ENCODE data around the gene TBCD.
"Not testable (repeated sequence)": the region's sequence is repeated elsewhere in the genome, so short reads cannot be mapped to it uniquely, and the experiment has no call there.

TBCD gene

DNA sequence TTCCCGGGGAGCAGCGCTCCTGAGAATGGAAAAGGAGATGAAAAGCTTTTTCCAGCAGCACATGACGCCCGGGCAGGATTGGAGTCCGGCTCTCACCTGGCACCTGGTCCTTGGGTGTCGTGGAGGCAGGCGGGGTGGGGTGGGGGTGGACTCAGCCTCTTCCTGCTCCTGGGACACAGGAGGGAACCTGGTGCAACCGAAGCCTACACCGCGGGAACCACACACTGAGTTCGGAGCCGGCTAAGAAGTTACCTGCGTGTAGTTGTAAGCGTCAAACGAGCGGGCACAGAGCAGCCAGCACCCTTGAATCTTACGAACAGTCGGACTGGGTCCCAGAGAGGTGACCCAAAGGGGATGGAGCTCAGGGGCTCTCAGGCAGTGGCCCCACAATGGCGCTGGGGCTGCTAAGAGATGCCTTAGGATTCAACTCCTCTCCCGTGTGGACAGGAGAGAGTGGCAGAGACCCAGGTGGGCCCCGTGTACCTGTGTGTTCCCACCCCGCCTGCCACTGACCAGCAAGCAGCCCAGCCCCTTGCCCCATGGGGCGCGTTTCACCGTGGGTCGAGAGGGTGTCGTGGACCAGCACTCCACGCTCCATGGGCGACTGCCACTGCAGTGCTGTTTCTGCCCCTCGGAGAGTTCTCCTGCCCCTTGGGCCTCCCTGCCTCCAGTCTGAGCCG, 221.7 kb downstream of the TBCD start:
- no peak for DNase-seq (ENCODE audit: low spot score)

GRCh38 chr17:82974136-82974952, 222.5 kb downstream of the TBCD start:
- no peak for DNase-seq (ENCODE audit: low spot score)

DNA sequence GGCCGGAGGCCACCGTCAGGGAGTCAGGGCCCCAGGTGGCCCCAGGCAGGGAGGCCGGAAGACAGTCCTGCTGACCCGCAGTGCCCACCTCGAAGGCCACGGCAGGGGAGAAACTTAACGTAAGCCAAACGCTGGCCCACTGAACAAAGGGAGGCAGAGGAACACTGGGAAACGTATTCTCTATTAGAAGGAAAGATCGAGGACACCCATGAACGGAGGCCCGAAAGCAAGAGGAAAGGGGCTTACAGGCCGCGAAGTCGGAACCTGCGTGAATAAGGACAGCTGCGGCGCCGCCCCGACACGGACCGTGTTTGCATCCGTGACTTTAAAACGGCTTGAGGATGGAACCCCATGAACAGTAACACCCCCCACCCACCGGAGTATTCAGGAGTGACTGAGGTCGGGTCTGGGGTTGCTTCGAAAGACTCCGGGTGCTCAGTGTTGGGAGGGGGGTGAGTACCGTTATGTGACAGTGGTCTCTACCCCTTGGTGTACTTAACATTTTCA, 225.2 kb downstream of the TBCD start:
- DNase-seq (ENCODE audit: low spot score) = no peak

- DNase-seq (ENCODE audit: low spot score) = no peak
Observed at GRCh38 chr17:82977606-82978005, 225.7 kb downstream of the TBCD start.

GRCh38 chr17:82978765-82979349, 227.0 kb downstream of the TBCD start:
- DNase-seq (ENCODE audit: low spot score) = no peak

- no peak for DNase-seq (ENCODE audit: low spot score)
Observed at GRCh38 chr17:82979718-82980117, 227.9 kb downstream of the TBCD start.

- no peak for DNase-seq (ENCODE audit: low spot score)
Observed at GRCh38 chr17:82980632-82981031, 228.8 kb downstream of the TBCD start.

GRCh38 chr17:82981141-82981730, 229.4 kb downstream of the TBCD start:
- DNase-seq (ENCODE audit: low spot score) = no peak

DNA sequence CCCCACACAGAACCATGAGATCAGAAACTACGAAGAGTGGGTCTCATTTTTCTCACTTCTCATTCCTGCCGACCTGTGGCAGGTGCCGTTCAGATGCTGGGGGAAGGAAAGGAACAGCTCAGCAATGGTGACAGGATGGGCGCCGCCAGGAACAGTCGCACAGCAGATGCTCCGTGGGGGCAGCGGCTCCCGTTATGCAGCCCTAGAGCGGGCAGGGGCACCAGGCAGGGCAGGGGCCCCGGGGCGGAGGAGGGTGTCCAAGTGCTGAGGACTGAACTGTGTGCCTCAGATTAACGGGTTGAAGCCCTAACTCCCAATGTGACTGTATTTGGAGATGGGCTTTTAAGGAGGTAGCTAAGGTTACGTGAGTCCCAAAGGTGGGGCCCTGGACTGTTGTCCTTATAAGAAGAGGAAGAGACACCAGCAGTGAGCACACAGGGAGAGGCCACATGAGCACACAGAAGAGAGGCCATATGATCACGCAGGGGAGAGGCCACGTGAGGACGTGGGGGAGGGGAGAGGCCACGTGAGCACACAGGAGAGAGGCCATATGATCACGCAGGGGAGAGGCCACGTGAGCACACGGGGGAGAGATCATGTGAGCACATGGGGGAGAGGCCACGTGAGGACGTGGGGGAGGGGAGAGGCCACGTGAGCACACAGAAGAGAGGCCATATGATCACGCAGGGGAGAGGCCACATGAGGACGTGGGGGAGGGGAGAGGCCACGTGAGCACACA, 231.8 kb downstream of the TBCD start:
- DNase-seq (ENCODE audit: low spot score) = no peak

DNA sequence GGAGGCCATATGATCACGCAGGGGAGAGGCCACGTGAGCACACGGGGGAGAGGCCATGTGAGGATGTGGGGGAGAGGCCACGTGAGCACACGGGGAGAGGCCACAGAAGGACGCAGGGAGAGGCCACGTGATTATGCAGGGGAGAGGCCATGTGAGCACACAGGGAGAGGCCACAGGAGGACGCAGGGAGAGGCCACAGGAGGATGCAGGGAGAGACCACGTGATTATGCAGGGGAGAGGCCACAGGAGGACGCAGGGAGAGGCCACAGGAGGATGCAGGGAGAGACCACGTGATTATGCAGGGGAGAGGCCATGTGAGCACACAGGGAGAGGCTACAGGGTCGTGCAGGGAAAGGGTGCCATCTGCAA, 232.4 kb downstream of the TBCD start:
- DNase-seq (ENCODE audit: low spot score) = not testable (repeated sequence)

DNA sequence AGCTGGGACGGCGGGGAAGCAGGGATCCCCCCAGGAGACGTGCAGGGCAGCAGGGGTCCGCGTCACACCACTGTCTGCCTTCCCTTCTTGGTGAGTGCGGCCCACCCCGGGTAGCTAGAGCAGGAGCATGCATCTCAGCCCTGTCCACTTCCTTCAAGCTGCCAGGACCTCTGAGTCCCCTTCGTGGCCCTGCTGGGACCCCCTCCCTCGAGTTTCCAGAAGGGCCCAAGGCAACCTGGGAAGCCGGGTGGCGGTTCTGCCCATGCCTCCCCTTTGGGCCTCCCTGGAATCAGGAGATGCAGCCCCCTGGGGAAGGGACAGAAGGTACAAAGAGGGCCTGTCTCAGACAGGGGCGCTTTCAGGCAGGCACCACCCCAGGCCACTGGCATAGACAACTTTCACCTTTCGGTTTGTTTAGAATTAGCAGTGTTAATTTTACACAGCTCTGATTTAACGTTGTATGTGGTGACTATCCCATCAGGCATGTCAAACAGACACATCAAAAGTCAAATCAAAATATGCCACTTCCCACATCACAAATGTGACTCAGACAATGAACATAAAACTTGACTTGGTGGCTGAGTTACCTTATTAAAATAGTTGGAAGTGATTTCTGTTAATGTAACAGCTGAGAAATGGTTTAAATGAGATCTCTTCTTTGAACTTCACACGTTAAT, 233.0 kb downstream of the TBCD start:
- no peak for DNase-seq (ENCODE audit: low spot score)

DNA sequence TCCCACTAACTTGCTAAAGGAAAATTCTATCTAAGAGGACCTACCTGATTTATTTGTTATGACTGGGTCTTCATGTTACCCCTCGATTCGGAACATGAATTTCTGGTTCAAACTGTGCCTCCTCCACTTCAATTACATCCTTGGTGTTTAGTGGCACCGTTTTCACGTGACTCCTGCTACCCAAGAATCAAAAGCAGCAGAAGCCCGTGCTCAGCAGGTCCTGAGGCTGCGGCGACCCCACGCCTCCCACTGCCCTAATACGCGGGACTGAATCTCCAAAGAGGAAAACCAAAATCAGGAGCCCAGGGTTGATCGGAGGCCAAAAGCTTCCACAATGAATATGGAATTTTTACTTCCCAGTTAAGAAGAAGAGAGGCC, 233.6 kb downstream of the TBCD start:
- DNase-seq (ENCODE audit: low spot score) = no peak

DNA sequence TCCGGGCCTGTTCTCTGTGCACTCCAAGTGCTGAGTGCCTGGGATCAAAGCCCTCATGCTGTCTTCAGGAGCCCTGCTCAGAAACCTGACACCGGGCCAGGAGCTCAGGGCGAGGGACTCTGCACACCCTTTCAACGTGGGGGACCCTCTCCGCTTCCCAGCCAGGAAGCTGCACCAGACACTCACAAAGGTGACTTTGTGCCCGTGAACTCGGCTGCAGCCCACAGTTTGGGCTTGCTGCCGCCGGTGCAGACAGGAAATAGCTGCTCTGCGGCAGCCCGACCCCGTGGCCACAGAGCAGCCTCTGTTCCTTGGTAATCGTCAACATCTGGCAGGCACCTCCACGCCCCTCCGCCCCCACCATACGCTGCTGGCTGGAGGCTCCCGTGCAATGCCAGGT, 234.1 kb downstream of the TBCD start:
- no peak for DNase-seq (ENCODE audit: low spot score)

DNA sequence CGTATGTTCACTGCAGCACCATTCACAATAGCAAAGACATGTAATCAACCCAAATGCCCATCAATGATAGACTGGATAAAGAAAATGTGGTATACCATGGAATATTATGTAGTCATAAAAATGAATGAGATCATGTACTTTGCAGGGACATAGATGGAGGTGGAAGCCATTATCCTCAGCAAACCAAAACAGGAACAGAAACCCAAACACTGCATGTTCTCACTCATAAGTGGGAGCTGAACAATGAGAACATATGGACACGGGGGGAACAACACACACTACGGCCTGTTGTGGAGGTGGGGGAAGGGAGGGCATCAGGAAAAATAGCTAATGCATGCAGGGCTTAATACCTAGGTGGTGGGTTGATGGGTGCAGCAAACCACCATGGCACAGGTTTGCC, 237.2 kb downstream of the TBCD start:
- not testable (repeated sequence) for DNase-seq (ENCODE audit: low spot score)

DNA sequence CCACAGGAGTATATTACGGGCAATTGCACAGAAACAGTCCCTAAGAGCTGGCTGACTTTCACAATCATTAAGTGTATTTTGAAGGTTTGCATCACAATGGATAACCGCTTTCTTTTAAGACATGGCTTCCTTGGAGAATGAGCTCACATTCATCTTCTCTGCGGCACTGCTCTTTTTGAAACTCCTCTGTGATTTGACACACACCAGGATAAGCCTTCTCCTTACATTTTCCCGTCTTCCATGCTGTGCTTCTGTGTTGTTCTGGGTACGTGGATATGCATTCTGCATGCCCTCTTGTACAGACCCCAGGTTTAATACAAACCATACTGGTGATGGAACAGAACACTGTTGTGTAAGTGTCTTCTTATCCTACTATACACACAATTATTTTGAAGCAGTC, 238.0 kb downstream of the TBCD start:
- no peak for DNase-seq (ENCODE audit: low spot score)

DNA sequence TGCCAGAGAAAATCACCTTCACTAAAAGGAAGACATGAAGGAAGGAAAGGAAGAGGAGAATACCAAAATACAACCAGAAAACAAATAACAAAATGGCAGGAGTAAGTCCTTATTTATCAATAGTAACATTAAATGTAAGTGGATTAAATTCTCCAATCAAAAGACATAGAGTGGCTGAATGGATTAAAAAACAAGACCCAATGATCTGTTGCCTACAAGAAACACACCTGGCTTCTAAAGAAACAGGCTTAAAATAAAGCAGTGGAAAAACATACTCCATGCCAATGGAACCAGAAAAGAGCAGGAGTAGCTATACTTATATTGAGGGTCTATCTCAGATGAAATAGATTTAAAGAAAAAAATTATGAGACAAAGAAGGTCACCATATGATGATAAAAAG, 241.1 kb downstream of the TBCD start:
- no peak for DNase-seq (ENCODE audit: low spot score)

All from HuH-7.5 (cell line).